ENCODE data around the gene PDE4B.
"Not testable (repeated sequence)": the region's sequence is repeated elsewhere in the genome, so short reads cannot be mapped to it uniquely, and the experiment has no call there.

GRCh38 chr1:66057448-66057847, 264.8 kb downstream of the PDE4B start:
- not testable (repeated sequence) for TF ChIP-seq POLR2A, POLR2AphosphoS5 (IDR thresholded peaks at IDR 0.05)
- TF ChIP-seq, protein P1, sequence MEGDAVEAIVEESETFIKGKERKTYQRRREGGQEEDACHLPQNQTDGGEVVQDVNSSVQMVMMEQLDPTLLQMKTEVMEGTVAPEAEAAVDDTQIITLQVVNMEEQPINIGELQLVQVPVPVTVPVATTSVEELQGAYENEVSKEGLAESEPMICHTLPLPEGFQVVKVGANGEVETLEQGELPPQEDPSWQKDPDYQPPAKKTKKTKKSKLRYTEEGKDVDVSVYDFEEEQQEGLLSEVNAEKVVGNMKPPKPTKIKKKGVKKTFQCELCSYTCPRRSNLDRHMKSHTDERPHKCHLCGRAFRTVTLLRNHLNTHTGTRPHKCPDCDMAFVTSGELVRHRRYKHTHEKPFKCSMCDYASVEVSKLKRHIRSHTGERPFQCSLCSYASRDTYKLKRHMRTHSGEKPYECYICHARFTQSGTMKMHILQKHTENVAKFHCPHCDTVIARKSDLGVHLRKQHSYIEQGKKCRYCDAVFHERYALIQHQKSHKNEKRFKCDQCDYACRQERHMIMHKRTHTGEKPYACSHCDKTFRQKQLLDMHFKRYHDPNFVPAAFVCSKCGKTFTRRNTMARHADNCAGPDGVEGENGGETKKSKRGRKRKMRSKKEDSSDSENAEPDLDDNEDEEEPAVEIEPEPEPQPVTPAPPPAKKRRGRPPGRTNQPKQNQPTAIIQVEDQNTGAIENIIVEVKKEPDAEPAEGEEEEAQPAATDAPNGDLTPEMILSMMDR (IDR thresholded peaks at IDR 0.05) = not testable (repeated sequence)
